ENCODE measurements around the gene DMPK.
"Not testable (repeated sequence)": the region's sequence is repeated elsewhere in the genome, so short reads cannot be mapped to it uniquely, and the experiment has no call there.

DMPK gene

GRCh38 chr19:45761714-45762113, 20.6 kb downstream of the DMPK start:
- no peak overlapping the region for H3K27ac Mint-ChIP-seq
- H3K4me3 Mint-ChIP-seq: no peak overlapping the region
- H3K9me3 Mint-ChIP-seq: no peaks in the 10 kb centered on the region
- peaks cover 56% of the 10 kb centered on the region for H3K27me3 Mint-ChIP-seq
- DNase-seq (no peak), ATAC-seq (no peak)
- H3K4me1 Mint-ChIP-seq: no peaks in the 10 kb centered on the region

DNA sequence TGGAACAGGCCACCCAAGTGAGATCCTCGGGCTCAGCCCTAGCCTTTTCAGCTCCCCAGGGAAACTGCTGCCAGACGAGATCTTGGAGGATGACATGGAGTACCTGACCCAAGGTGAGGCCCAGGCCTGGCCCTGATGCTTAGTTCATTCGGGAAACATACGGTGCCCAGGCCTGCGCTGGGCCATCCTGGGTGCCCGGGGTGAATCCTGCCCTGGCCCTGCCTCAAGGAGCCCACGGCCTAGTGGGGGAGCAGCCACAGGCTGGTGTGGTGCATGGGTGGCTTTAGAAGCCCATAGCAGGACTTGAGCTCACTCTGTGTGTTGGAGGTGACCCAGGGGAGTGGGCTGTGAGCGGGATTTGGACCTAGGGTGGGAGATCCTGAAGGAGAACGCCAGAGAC, 23.4 kb downstream of the DMPK start:
- Mint-ChIP-seq H3K4me1 (no peaks in the 10 kb centered on the region), H3K4me3 (no peak overlapping the region), H3K9me3 (no peaks in the 10 kb centered on the region), H3K27ac (no peak overlapping the region), H3K27me3 (peaks cover 33% of the 10 kb centered on the region)
- DNase-seq (no peak), ATAC-seq (no peak)

DNA sequence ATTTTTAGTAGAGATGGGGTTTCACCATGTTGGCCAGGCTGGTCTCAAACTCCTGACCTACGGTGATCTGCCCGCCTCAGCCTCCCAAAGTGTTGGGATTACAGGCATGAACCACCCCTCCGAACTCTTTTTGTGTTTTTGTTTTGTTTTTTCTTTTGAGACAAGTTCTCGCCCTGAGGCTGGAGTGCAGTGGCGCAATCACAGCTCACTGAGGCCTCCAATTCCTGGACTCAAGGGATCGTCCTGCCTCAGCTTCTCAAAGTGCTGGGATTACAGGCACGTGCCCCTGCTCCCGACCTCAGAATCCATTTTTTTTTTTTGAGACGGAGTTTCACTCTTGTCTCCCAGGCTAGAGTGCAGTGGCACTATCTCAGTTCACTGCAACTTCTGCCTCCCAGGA, 24.6 kb downstream of the DMPK start:
- H3K27me3 Mint-ChIP-seq: peaks cover 21% of the 10 kb centered on the region
- no peaks in the 10 kb centered on the region for H3K4me1 Mint-ChIP-seq
- H3K4me3 Mint-ChIP-seq: no peak overlapping the region
- H3K27ac Mint-ChIP-seq: no peak overlapping the region
- ATAC-seq (no peak), DNase-seq (no peak)
- no peaks in the 10 kb centered on the region for H3K9me3 Mint-ChIP-seq

DNA sequence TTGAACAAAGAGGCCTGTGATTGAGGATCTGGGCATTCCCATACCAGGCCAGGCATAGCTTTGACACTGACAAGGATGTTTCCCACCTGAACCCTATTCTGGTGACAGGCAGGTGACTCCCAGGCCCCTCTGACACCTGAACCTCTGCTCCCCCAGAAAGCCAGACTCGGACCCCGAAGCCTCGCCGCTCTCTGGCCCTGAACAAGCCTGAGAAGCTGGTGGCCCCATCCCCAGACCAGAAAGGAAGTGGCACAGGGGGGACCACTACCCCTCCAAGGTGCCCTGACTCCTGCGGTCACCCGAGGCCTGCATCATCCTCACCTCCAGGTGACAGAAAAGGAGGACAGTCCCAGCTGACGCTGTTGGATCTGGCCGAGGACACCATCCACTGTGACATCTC, 28.0 kb downstream of the DMPK start:
- DNase-seq (no peak), ATAC-seq (no peak)
- Mint-ChIP-seq H3K4me3 (no peak overlapping the region), H3K4me1 (no peaks in the 10 kb centered on the region), H3K27ac (no peak overlapping the region), H3K27me3 (peaks cover 9% of the 10 kb centered on the region), H3K9me3 (no peaks in the 10 kb centered on the region)

GRCh38 chr19:45753548-45753947, 28.7 kb downstream of the DMPK start:
- Mint-ChIP-seq H3K9me3 (no peaks in the 10 kb centered on the region), H3K27me3 (peaks cover 9% of the 10 kb centered on the region), H3K4me1 (no peaks in the 10 kb centered on the region), H3K27ac (no peak overlapping the region), H3K4me3 (no peak overlapping the region)
- DNase-seq (no peak), ATAC-seq (no peak)

GRCh38 chr19:45752639-45753038, 29.7 kb downstream of the DMPK start:
- no peak overlapping the region for H3K27ac Mint-ChIP-seq
- peaks cover 11% of the 10 kb centered on the region for H3K27me3 Mint-ChIP-seq
- no peak for ATAC-seq
- H3K4me1 Mint-ChIP-seq: no peaks in the 10 kb centered on the region
- H3K4me3 Mint-ChIP-seq: no peak overlapping the region
- H3K9me3 Mint-ChIP-seq: no peaks in the 10 kb centered on the region
- DNase-seq: no peak

- not testable (repeated sequence) for ATAC-seq, H3K4me3 Mint-ChIP-seq, DNase-seq, H3K4me1 Mint-ChIP-seq, H3K27ac Mint-ChIP-seq, H3K9me3 Mint-ChIP-seq
- H3K27me3 Mint-ChIP-seq: peaks cover 11% of the 10 kb centered on the region
Measured at GRCh38 chr19:45751483-45751882, 30.8 kb downstream of the DMPK start.

- Mint-ChIP-seq H3K4me3 (no peak overlapping the region), H3K9me3 (no peaks in the 10 kb centered on the region), H3K4me1 (no peaks in the 10 kb centered on the region), H3K27me3 (peaks cover 19% of the 10 kb centered on the region), H3K27ac (peak overlapping the region in 1 of 2 donors; percentile 13)
- ATAC-seq (no peak), DNase-seq (no peak)
Measured at GRCh38 chr19:45747513-45747912, 34.8 kb downstream of the DMPK start.

- H3K4me3 Mint-ChIP-seq: no peak overlapping the region
- H3K4me1 Mint-ChIP-seq: no peaks in the 10 kb centered on the region
- H3K27me3 Mint-ChIP-seq: peaks cover 19% of the 10 kb centered on the region
- no peak overlapping the region for H3K27ac Mint-ChIP-seq
- DNase-seq (no peak), ATAC-seq (no peak)
- no peaks in the 10 kb centered on the region for H3K9me3 Mint-ChIP-seq
Measured at GRCh38 chr19:45746866-45747265, 35.4 kb downstream of the DMPK start.

GRCh38 chr19:45745606-45746005, 36.7 kb downstream of the DMPK start:
- ATAC-seq (no peak), DNase-seq (no peak)
- Mint-ChIP-seq H3K27me3 (peaks cover 19% of the 10 kb centered on the region), H3K9me3 (no peaks in the 10 kb centered on the region), H3K4me1 (no peaks in the 10 kb centered on the region), H3K4me3 (no peak overlapping the region), H3K27ac (no peak overlapping the region)

DNA sequence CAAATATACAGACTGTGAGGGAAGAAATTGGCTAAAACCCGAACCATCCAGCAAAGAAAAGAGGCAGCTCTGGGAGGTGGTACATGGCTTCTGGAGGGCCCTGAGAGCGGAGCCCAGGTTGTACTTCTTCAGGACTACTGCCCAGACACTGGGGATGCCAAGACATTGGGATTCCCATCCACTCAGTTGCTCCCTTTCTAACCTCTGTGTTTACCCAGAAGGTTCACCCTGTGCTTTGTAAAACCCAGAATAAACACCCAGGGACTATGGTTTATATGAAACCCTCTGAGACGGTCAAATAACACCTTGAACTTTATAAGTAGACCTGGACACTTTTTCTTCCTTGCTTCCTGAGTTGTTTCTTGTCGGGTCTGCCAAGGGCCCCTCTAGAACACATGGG, 39.3 kb downstream of the DMPK start:
- Mint-ChIP-seq H3K27ac (no peak overlapping the region), H3K4me1 (no peaks in the 10 kb centered on the region), H3K27me3 (peaks cover 19% of the 10 kb centered on the region), H3K4me3 (no peak overlapping the region), H3K9me3 (no peaks in the 10 kb centered on the region)
- DNase-seq: no peak
- no peak for ATAC-seq

- peaks cover 4% of the 10 kb centered on the region for H3K27me3 Mint-ChIP-seq
- H3K4me1 Mint-ChIP-seq: no peaks in the 10 kb centered on the region
- no peak for DNase-seq
- no peaks in the 10 kb centered on the region for H3K9me3 Mint-ChIP-seq
- peak overlapping the region in 1 of 2 donors; percentile 52 for H3K27ac Mint-ChIP-seq
- no peak for ATAC-seq
- no peak overlapping the region for H3K4me3 Mint-ChIP-seq
Measured at GRCh38 chr19:45739498-45740439, 42.5 kb downstream of the DMPK start.

DNA sequence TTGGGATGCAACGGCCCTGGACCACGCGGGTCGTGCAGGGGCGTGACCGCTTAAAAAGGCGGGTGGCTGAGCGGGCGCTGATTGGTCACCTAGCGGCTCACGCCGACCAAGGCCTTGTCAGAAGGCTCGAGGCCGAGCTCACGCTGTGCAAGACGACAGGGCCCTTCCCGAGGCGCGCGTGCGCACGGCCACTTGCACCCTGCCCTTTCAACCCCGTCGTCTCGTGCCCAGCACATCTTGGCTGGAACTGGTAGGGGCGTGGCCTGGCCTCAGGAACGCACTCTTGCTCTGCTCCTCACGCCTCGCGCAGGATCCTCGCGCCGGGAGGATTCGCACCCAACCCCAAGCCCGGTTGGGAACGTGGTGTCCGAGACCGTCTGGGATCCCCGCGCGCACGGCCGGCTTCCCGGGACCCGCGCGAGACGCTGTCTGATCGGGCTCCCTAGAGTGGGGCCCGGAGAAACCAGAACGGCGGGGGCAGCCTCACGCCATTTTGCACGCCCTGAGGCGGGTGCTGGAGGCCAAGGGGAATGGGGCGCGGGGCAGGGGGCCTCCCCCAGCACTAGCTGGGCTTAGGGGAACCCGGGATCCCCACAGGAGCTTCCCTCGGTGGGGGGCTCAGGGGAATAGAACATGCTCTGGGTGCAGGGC, 49.0 kb downstream of the DMPK start, which contains the start of gene MEIOSIN:
MEIOSIN (plus strand) TSS at position 280 of the 651 bp plus-strand sequence. CDS start 1,938 bp downstream, outside the sequence.
- Mint-ChIP-seq H3K4me1 (peaks cover 26% of the 10 kb centered on the region), H3K27me3 (no peaks in the 10 kb centered on the region), H3K4me3 (no peak within 1 kb of the TSS), H3K27ac (no peak within 1 kb of the TSS), H3K9me3 (no peaks in the 10 kb centered on the region)
- ATAC-seq (no peak), DNase-seq (no peak)

DNA sequence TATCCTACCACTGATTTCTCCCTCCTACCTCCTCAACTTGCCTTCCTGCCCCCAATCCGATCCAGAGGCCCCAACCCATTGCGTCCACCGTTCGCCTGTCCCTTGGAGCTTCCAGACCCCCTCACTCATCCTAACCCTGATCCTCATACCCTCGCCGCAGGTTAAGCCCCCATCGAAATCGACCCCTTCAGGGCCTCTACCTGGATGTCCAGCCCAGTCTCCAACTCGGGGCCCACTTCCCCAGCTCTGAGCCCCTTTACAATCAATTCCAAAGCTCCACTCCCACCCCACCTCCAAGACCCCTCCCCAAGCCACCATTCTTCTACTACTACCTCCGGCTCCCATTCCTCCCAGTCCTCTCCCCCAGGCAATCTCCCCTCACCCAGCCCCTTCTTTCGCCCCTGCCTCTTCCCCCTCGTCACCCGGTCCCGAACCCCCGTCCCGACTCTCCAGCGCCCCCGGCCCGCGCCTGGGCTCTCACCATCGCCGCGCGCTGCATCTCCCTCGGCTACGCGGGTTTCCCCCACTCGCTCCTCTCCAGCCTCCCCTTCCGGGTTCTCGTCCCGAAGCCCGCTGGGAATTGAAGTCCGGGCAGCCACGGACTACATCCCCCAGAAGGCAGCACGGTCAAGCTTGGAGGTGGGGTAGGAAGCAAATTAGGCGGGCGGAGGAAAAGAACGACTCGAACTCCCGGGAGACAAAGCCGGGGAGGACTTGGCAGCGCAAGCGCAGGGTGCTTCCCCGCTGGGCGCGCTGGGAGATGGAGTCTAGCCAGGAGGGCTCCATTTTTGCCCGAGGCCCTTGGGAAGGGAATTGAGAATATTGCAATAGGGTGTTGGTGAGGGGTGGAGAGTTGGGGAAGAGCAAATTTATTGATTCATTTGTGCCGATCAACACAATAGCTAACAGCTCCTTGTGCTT, 51.7 kb downstream of the DMPK start, which contains the start of gene FBXO46:
FBXO46 (minus strand) TSS at position 529 of the 921 bp plus-strand sequence. CDS start 17,401 bp downstream, outside the sequence.
- Mint-ChIP-seq H3K27me3 (no peaks in the 10 kb centered on the region), H3K9me3 (no peaks in the 10 kb centered on the region)

DNA sequence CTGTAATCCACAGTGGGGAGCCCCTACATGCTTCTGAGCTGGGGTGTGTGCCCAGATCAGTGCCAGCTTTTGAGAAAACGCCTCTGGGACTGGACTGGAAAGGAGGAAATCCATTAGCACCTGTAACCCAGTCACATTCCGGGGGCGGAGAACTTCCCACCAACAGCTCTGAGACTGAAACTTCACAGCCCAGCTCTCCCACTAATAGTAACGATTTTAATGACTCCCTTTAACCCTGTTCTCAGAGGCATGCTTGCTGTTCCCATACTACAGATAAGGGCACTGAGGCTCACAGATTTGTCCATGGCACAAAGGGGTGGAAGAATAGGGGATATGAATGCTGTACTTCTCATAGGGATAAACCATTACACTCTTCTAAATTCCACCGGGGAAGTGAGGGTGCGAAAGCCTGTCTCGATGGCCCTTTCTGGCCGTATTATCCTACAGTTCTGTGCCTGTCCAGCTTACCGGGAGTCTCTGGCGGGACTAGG, 52.4 kb downstream of the DMPK start:
- H3K27ac Mint-ChIP-seq: peak overlapping the region; percentile 94 to 97
- no peaks in the 10 kb centered on the region for H3K27me3 Mint-ChIP-seq
- no peaks in the 10 kb centered on the region for H3K9me3 Mint-ChIP-seq
- peaks cover 44% of the 10 kb centered on the region for H3K4me1 Mint-ChIP-seq
- DNase-seq (no peak), ATAC-seq (no peak)
- peak overlapping the region; percentile 94 to 98 for H3K4me3 Mint-ChIP-seq

More for the DNA sequence above, 51.7 kb downstream of the DMPK start, which contains the start of gene FBXO46:
- Mint-ChIP-seq H3K4me1 (peaks cover 44% of the 10 kb centered on the region), H3K27ac (peak within 1 kb of the TSS; percentile 94 to 97), H3K4me3 (peak within 1 kb of the TSS; percentile 94 to 98)
- DNase-seq: peak; percentile 85 to 94
- ATAC-seq: peak; percentile 99
